Naive thymus-derived CD4-positive, alpha-beta T cell (primary cell): ENCODE results near the gene HOXD11. TPM values are rescaled to one million over a fixed set of nuclear protein-coding genes. Genes with fewer than 3 reads are reported as not detected.

ENCODE experiments used
- ATAC-seq: fragments of 150-1000 bp; cut with Tn5 transposase; 2 replicates; pipeline ENCODE4 v1.10.0; 2021; ENCODE audit warnings: mild to moderate bottlenecking, moderate library complexity
- CTCF ChIA-PET: fragments of 350-600 bp; sonication (Branson Sonifier 250); formaldehyde crosslinking; loops from one replicate; lab custom pipeline; 2021; ENCODE audit warnings: antibody characterized with exemption; lab: Charles Lee
- POLR2A ChIA-PET: fragments of 350-600 bp; sonication (Branson Sonifier 250); formaldehyde crosslinking; loops from one replicate; lab custom pipeline; 2021; ENCODE audit warnings: antibody characterized with exemption, inconsistent platforms; lab: Charles Lee
- DNase-seq, 9 donors: peaks; one replicate each; pipeline versions ENCODE4 v3.0.0 to v3.0.0-alpha.2; 2020 to 2022; ENCODE audit warnings: mixed read lengths in 1 of 9
- H3K27ac ChIP-seq: one replicate; pipeline ENCODE4 v1.7.0; 2013; ENCODE audit warnings: mild to moderate bottlenecking, low read depth, low read length, moderate library complexity
- H3K27me3 ChIP-seq, 2 donors: one replicate each; pipeline ENCODE4 v1.7.0; 2013; ENCODE audit warnings: low read length in 2 of 2, mild to moderate bottlenecking in 2 of 2, moderate library complexity in 2 of 2; ENCODE audit not compliant: control insufficient read depth in 2 of 2, insufficient read depth in 2 of 2
- H3K36me3 ChIP-seq, 3 experiments: 1 replicate in 2 of 3; 2 replicates in 1 of 3; pipeline ENCODE4 v1.7.0; 2013; ENCODE audit warnings: low read length in 3 of 3, mild to moderate bottlenecking in 3 of 3, moderate library complexity in 1 of 3; ENCODE audit not compliant: insufficient read depth in 3 of 3, control insufficient read depth in 2 of 3
- H3K4me1 ChIP-seq, 2 donors: one replicate each; pipeline ENCODE4 v1.7.0; 2013; ENCODE audit warnings: low read length in 2 of 2, mild to moderate bottlenecking in 2 of 2, moderate library complexity in 1 of 2; ENCODE audit not compliant: control insufficient read depth in 2 of 2, insufficient read depth in 2 of 2
- H3K4me3 ChIP-seq: 2 replicates; pipeline ENCODE4 v1.7.0; 2013; ENCODE audit warnings: mild to moderate bottlenecking, low read length
- H3K9me3 ChIP-seq, 3 experiments: 1 replicate in 2 of 3; 2 replicates in 1 of 3; pipeline ENCODE4 v1.7.0; 2013; ENCODE audit warnings: low read length in 3 of 3; ENCODE audit not compliant: control insufficient read depth in 2 of 3
- H3K27ac Mint-ChIP-seq, 9 donors: one replicate each; pipeline ENCODE4 v1.8.0; 2020 to 2022; ENCODE audit warnings: mixed read lengths in 9 of 9, mild to moderate bottlenecking in 8 of 9, moderate library complexity in 5 of 9, inconsistent platforms in 2 of 9
- H3K27me3 Mint-ChIP-seq, 5 donors: one replicate each; pipeline ENCODE4 v1.8.0; 2021 to 2022; ENCODE audit warnings: mixed read lengths in 5 of 5, mild to moderate bottlenecking in 1 of 5
- H3K36me3 Mint-ChIP-seq, 5 donors: one replicate each; pipeline ENCODE4 v1.8.0; 2020 to 2022; ENCODE audit warnings: mixed read lengths in 5 of 5, mild to moderate bottlenecking in 3 of 5, inconsistent platforms in 1 of 5
- H3K4me1 Mint-ChIP-seq, 7 donors: one replicate each; pipeline ENCODE4 v1.8.0; 2020 to 2022; ENCODE audit warnings: mixed read lengths in 7 of 7, mild to moderate bottlenecking in 3 of 7, inconsistent platforms in 1 of 7
- H3K4me3 Mint-ChIP-seq, 10 donors: one replicate each; pipeline ENCODE4 v1.8.0; 2020 to 2022; ENCODE audit warnings: mild to moderate bottlenecking in 10 of 10, mixed read lengths in 10 of 10, moderate library complexity in 6 of 10, inconsistent platforms in 2 of 10
- H3K9me3 Mint-ChIP-seq, 11 donors: one replicate each; pipeline ENCODE4 v1.8.0; 2020 to 2022; ENCODE audit warnings: mixed read lengths in 11 of 11, mild to moderate bottlenecking in 4 of 11, inconsistent platforms in 1 of 11, moderate library complexity in 1 of 11
- intact Hi-C, 2 donors: fragments of 100-400 bp; cut with micrococcal nuclease; formaldehyde crosslinking; loops; one replicate each; pipeline ENCODE4 v1.15.1; 2023
- polyA plus RNA-seq, 2 donors: library from polyadenylated mRNA; unstranded; fragments of 300-500 nt; fragmentation: Illumina TruSeq; gene quantifications; one replicate each; pipeline ENCODE4 v1.2.3, GENCODE V29; 2021
- total RNA-seq, 6 experiments: library from RNA in 5 of 6; stranded (reverse) in 5 of 6; gene quantifications; 1 replicate in 5 of 6; 2 replicates in 1 of 6; pipeline ENCODE4 v1.2.3 and lab custom pipeline; 2021 to 2026

Gene HOXD11
- total and polyA plus RNA-seq, 7 experiments from 2014 or later = not detected

DNA sequence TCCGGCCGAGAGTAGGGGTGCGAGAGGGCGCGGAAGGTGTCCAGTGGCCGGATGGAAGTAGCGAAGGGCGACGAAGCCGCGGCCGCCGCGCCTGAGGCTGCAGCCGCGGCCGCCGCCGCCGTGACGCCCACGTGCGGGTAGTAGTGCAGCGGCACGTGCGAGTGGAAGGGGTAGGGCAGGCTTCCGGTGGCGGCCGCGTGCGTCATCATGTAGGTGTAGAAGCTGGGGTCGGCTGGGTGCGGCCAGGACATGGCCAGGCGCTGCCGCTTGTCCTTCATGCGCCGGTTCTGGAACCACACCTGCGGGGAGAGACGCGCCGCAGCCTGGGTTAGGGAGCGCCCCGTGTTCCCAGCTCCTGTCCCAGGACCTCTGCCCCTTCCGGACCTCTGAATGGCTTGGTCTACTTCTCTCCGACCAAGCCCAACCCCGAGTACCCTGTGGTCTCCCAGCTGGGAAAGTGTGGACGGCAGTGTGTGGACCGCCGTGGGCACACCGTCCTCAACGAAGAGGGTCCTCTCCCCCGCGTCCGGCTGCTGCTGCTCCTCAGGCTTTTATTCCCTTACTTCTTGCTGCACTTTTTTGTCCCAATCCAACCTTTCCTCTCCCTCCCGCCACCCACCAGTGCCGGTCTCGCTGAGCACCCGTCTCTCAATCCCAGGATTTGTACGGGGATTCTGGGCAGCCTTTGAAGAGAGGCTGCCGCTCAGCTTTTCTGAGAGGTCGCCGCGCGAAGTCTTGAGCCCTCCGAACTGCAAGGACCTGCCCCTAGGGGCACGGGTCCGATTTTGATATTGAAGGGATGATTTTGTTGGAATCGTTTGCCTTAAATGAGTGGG lies 26.3 kb upstream of the HOXD11 start:
- H3K9me3 Mint-ChIP-seq = peaks cover 7 to 84% (median 50%) of the 10 kb centered on the region in 11 donors
- CTCF ChIA-PET = no interaction called here
- H3K27me3 ChIP-seq = peaks cover 36 to 81% of the 10 kb centered on the region in 2 donors

DNA sequence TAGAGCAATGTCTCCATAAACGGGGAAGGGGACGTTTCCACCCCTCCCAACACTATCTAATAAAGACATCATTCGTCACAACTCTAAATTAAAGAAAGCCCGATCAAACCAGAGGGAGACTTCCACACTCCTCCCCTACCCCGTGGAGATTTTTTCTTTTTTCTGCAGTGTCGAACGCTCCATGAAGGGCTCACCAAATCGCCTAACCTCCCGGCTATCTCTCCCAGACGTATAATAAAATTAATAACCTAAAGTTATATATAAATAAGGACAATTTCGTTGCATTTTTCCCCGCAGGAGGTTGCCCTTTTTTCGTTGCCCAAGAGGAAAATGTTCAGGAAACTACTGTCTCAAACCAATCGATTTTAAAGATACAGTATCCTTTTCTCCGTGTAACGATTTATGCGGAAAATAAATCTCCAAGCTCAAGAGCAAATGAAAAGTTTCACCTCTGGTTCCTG lies 25.7 kb upstream of the HOXD11 start:
- Histone ChIP-seq H3K9me3 (peaks cover 0 to 63% (median 8%) of the 10 kb centered on the region in 3 experiments), H3K36me3 (no peaks in the 10 kb centered on the region), H3K4me3 (no peak overlapping the region), H3K4me1 (peaks cover 0 to 7% of the 10 kb centered on the region in 2 donors), H3K27me3 (peaks cover 37 to 82% of the 10 kb centered on the region in 2 donors), H3K27ac (no peak overlapping the region)
- Mint-ChIP-seq H3K4me3 (peak overlapping the region in 9 of 10 donors; percentile 30 to 79 (median 56)), H3K27ac (peak overlapping the region; percentile 71 to 98 (median 87)), H3K27me3 (peaks cover 61 to 80% (median 74%) of the 10 kb centered on the region in 5 donors), H3K36me3 (peaks cover 0 to 42% (median 5%) of the 10 kb centered on the region in 5 donors), H3K4me1 (peaks cover 0 to 30% (median 17%) of the 10 kb centered on the region in 7 donors), H3K9me3 (peaks cover 6 to 80% (median 49%) of the 10 kb centered on the region in 11 donors)
- ATAC-seq (no peak), DNase-seq (no peak)
- ChIA-PET CTCF (no interaction called here), POLR2A (no interaction called here)
- intact Hi-C loops = loop anchor here (1.0 to 10.0 kb wide), 2 partner anchors 26 to 1747 kb away; partner anchors contain the start of genes HOXD11 (in 1 of the 2) and SP9 (in 1 of the 2)

More for the DNA sequence above, 26.3 kb upstream of the HOXD11 start:
- Histone ChIP-seq H3K36me3 (no peaks in the 10 kb centered on the region), H3K27ac (no peak overlapping the region), H3K4me3 (no peak overlapping the region), H3K4me1 (peaks cover 0 to 7% of the 10 kb centered on the region in 2 donors), H3K9me3 (peaks cover 0 to 64% (median 8%) of the 10 kb centered on the region in 3 experiments)
- intact Hi-C loops = loop anchor here (1.0 to 10.0 kb wide), 2 partner anchors 27 to 1746 kb away; partner anchors contain the start of genes HOXD11 (in 1 of the 2) and SP9 (in 1 of the 2)
- H3K4me3 Mint-ChIP-seq = peak overlapping the region; percentile 30 to 79 (median 56)
- peak overlapping the region; percentile 71 to 98 (median 87) for H3K27ac Mint-ChIP-seq
- DNase-seq (no peak), ATAC-seq (no peak)
- peaks cover 0 to 42% (median 5%) of the 10 kb centered on the region in 5 donors for H3K36me3 Mint-ChIP-seq
- peaks cover 64 to 81% (median 78%) of the 10 kb centered on the region in 5 donors for H3K27me3 Mint-ChIP-seq
- POLR2A ChIA-PET = no interaction called here
- H3K4me1 Mint-ChIP-seq = peaks cover 0 to 29% (median 15%) of the 10 kb centered on the region in 7 donors

DNA sequence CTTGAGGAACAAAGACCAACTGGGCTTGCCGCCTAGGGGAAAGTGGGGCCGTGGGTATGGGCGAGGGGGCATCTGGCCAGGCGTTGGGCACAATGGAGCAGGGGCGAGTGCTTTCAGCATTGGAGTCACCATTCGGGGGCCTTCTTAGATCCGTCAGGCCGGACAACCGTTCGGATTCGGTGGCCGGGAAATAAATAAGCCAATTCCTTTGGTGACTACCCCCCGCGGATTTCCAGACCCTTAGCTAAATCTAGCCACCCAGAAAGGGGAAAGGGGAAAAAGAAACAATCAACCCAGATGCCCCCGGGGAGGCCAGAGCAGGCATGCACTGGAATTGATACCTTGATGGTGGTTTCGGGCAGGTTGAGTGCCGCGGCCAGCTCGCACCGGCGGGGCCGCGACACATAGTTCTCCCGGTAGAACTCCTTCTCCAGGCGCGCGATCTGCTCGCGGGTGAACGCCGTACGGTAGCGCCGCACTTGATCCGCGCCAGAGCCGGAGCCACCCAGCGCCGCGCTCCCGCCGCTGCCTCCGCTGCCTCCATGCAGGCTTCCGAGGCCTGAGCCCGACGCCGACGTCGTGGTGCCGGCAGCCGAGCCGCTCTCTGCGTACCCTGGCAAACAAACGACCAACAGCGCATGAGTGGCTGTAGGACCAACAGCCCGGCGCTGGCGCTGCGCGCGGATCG lies 25.1 kb upstream of the HOXD11 start:
- Histone ChIP-seq H3K4me3 (no peak overlapping the region), H3K9me3 (peaks cover 0 to 63% (median 13%) of the 10 kb centered on the region in 3 experiments), H3K27me3 (peaks cover 41 to 82% of the 10 kb centered on the region in 2 donors), H3K4me1 (peaks cover 0 to 7% of the 10 kb centered on the region in 2 donors), H3K36me3 (no peaks in the 10 kb centered on the region), H3K27ac (no peak overlapping the region)
- DNase-seq (no peak), ATAC-seq (no peak)
- peaks cover 4 to 80% (median 49%) of the 10 kb centered on the region in 11 donors for H3K9me3 Mint-ChIP-seq
- CTCF ChIA-PET = no interaction called here
- H3K4me1 Mint-ChIP-seq = peaks cover 0 to 32% (median 21%) of the 10 kb centered on the region in 7 donors
- peak overlapping the region; percentile 71 to 98 (median 87) for H3K27ac Mint-ChIP-seq
- H3K36me3 Mint-ChIP-seq = peaks cover 0 to 44% (median 5%) of the 10 kb centered on the region in 5 donors
- POLR2A ChIA-PET = no interaction called here
- H3K27me3 Mint-ChIP-seq = peaks cover 61 to 81% (median 74%) of the 10 kb centered on the region in 5 donors
- intact Hi-C loops = loop anchor here (1.0 to 10.0 kb wide), 2 partner anchors 25 to 1747 kb away; partner anchors contain the start of genes HOXD11 (in 1 of the 2) and SP9 (in 1 of the 2)
- H3K4me3 Mint-ChIP-seq = peak overlapping the region in 7 of 10 donors; percentile 29 to 79 (median 57)

DNA sequence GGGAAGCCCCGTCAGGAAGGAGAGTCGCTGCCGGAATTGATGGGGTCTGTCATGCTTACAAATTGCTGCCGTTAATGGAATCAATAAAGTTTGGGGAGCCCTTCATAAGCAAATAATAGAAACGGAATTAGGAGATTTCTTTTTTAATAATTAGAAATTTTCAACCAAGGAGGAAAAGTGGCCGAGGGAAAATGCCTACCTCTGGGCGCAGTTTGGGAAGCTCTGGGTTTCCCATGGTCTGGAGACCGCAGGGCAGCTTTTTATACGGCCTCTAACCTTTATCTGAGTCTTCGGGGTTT lies 24.6 kb upstream of the HOXD11 start:
- Mint-ChIP-seq H3K27ac (peak overlapping the region in 8 of 9 donors; percentile 59 to 98 (median 74)), H3K4me3 (peak overlapping the region in 6 of 10 donors; percentile 29 to 76 (median 58)), H3K9me3 (peaks cover 5 to 80% (median 50%) of the 10 kb centered on the region in 11 donors), H3K27me3 (peaks cover 66 to 82% (median 74%) of the 10 kb centered on the region in 5 donors), H3K4me1 (peaks cover 0 to 32% (median 21%) of the 10 kb centered on the region in 7 donors), H3K36me3 (peaks cover 0 to 45% (median 5%) of the 10 kb centered on the region in 5 donors)
- Histone ChIP-seq H3K27me3 (peaks cover 37 to 84% of the 10 kb centered on the region in 2 donors), H3K27ac (no peak overlapping the region), H3K9me3 (peaks cover 0 to 63% (median 13%) of the 10 kb centered on the region in 3 experiments), H3K36me3 (no peaks in the 10 kb centered on the region), H3K4me3 (no peak overlapping the region), H3K4me1 (peaks cover 0 to 7% of the 10 kb centered on the region in 2 donors)
- CTCF ChIA-PET = no interaction called here
- intact Hi-C loops = loop anchor here in 1 of 2 donors (10.0 kb wide), 1 partner anchor 1748 kb away; the partner anchor contains the start of gene SP9
- POLR2A ChIA-PET = no interaction called here
- DNase-seq (no peak), ATAC-seq (no peak)

DNA sequence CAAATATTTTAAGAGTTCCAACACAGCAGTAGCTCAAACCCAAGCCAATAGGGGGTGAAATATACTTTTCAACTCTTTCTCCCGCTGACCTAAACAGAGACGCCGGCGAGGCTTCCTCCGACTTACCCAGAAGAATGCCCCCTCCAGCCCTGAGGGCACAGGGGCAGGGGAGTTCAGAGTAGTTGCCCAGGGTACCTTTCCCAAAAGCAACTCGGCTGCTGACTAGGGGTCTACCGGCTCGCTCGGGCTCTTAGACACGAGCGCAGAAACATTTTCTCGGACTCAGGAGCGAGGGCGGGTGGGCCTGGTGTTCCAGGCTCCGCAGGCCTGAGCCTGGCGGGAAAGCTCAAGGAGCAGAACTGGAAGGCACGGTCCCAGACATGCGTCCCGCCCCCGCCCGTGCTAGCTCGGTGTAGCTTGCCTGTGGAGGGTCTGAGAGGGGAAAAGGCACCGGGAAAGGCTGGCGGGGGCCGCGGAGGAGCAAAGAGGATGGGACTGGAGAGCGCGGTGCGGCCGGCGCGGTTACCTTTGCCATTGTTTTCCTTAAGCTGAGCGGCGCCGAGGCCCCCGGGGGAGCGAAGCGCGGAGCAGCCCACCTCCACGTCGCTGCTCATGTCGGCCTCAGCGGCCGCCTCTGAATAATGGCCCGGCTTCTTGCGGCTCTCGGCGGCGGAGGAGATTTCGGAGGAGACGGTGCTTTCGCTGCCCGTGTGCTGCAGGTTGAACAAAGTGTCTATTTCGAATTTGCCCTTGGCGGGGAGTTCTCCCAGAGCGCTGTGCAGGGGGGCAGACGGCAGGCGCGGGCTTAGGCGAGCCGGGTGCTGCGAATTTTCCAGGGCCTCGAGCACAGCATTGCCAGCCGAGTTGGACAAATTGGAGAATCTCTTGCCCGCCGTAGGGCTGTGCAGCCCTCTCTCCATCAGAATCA lies 24.0 kb upstream of the HOXD11 start:
- no peak for DNase-seq

More for the DNA sequence above, 24.0 kb upstream of the HOXD11 start:
- ChIA-PET POLR2A (no interaction called here), CTCF (no interaction called here)
- no peak for ATAC-seq
- peaks cover 0 to 45% (median 5%) of the 10 kb centered on the region in 5 donors for H3K36me3 Mint-ChIP-seq
- H3K9me3 Mint-ChIP-seq = peaks cover 6 to 85% (median 50%) of the 10 kb centered on the region in 11 donors
- Histone ChIP-seq H3K4me3 (no peak overlapping the region), H3K9me3 (peaks cover 0 to 63% (median 13%) of the 10 kb centered on the region in 3 experiments), H3K27ac (no peak overlapping the region), H3K36me3 (no peaks in the 10 kb centered on the region), H3K4me1 (peaks cover 0 to 7% of the 10 kb centered on the region in 2 donors), H3K27me3 (peaks cover 37 to 86% of the 10 kb centered on the region in 2 donors)
- intact Hi-C loops = loop anchor here in 1 of 2 donors (10.0 kb wide), 1 partner anchor 1748 kb away; the partner anchor contains the start of gene SP9
- H3K4me3 Mint-ChIP-seq = peak overlapping the region in 8 of 10 donors; percentile 20 to 76 (median 58)
- peaks cover 0 to 32% (median 22%) of the 10 kb centered on the region in 7 donors for H3K4me1 Mint-ChIP-seq
- peaks cover 69 to 88% (median 77%) of the 10 kb centered on the region in 5 donors for H3K27me3 Mint-ChIP-seq
- peak overlapping the region; percentile 28 to 98 (median 82) for H3K27ac Mint-ChIP-seq
